Measurements from ENCODE around the gene SHC3. TPM values are rescaled to one million over a fixed set of nuclear protein-coding genes. Genes with fewer than 3 reads are reported as not detected.
A peak's percentile ranks its signal among the peaks of the same experiment; 100 is the strongest.

SHC3 gene
- total RNA-seq, 1 donor: 0.36 TPM

DNA sequence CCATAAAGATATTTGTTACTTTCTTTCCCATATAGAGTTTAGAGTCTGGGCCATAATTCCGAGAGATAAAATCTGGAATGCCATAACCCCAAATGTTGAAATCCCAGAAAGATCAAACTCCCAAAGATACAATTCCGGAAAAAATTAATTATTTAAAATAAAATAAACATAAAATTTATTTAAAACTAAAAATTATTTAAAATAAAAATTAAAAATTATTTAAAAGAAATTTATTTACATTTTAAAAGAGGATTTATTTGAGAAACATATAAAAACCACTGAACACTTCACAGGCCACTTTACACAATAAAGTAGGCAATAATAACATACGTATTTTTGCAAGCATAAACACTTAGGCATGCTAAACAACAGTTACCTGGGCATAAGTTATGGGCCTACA is 57.9 kb downstream of the SHC3 start:
- H2AFZ ChIP-seq (ENCODE audit: low read length): no peak overlapping the region
- H3K4me2 ChIP-seq (ENCODE audit: insufficient read depth, low read length): no peak overlapping the region
- H3K9me3 ChIP-seq (ENCODE audit: low read depth, low read length): no peaks in the 10 kb centered on the region
- H3K27ac ChIP-seq (ENCODE audit: low read depth, low read length): no peak overlapping the region
- H3K4me3 ChIP-seq (ENCODE audit: insufficient read depth, low read length): no peak overlapping the region
- no peak for DNase-seq (ENCODE audit: insufficient read length, low spot score, missing footprints)
- no peaks in the 10 kb centered on the region for H4K20me1 ChIP-seq (ENCODE audit: insufficient read depth, low read length)
- TF ChIP-seq, protein P1, sequence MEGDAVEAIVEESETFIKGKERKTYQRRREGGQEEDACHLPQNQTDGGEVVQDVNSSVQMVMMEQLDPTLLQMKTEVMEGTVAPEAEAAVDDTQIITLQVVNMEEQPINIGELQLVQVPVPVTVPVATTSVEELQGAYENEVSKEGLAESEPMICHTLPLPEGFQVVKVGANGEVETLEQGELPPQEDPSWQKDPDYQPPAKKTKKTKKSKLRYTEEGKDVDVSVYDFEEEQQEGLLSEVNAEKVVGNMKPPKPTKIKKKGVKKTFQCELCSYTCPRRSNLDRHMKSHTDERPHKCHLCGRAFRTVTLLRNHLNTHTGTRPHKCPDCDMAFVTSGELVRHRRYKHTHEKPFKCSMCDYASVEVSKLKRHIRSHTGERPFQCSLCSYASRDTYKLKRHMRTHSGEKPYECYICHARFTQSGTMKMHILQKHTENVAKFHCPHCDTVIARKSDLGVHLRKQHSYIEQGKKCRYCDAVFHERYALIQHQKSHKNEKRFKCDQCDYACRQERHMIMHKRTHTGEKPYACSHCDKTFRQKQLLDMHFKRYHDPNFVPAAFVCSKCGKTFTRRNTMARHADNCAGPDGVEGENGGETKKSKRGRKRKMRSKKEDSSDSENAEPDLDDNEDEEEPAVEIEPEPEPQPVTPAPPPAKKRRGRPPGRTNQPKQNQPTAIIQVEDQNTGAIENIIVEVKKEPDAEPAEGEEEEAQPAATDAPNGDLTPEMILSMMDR (IDR thresholded peaks at IDR 0.05; ENCODE audit: extremely low read depth, low read depth, low read length): no peak
- no peaks in the 10 kb centered on the region for H3K27me3 ChIP-seq (ENCODE audit: insufficient read depth, low read length)
- H3K36me3 ChIP-seq (ENCODE audit: insufficient read depth, low read length): no peaks in the 10 kb centered on the region
- H3K79me2 ChIP-seq (ENCODE audit: insufficient read depth, low read length): no peaks in the 10 kb centered on the region
- no peaks in the 10 kb centered on the region for H3K4me1 ChIP-seq (ENCODE audit: insufficient read depth, low read length)

DNA sequence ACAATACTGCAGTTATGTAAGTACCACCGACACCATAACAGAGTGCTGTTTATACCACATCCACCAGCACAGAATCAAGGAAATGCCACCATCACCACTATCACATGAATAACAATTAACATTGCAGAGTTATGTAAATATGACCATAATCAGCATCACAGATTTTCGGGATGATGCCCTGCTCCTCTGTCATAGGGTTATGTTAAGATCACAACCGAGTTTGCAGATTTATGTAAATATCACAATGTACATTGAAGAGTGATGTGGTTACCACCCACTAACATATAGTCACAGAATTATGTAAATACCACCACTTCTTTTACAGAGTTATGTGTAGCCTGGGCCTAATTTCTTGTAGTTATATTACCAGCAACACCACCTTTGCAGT is 61.8 kb downstream of the SHC3 start:
- H3K27ac ChIP-seq (ENCODE audit: low read depth, low read length): peak overlapping the region; percentile 29
- H4K20me1 ChIP-seq (ENCODE audit: insufficient read depth, low read length): no peaks in the 10 kb centered on the region
- no peak overlapping the region for H3K4me2 ChIP-seq (ENCODE audit: insufficient read depth, low read length)
- H3K4me1 ChIP-seq (ENCODE audit: insufficient read depth, low read length): no peaks in the 10 kb centered on the region
- DNase-seq (ENCODE audit: insufficient read length, low spot score, missing footprints): no peak
- no peak overlapping the region for H3K4me3 ChIP-seq (ENCODE audit: insufficient read depth, low read length)
- H3K79me2 ChIP-seq (ENCODE audit: insufficient read depth, low read length): no peaks in the 10 kb centered on the region
- TF ChIP-seq, protein P1 (IDR thresholded peaks at IDR 0.05; ENCODE audit: extremely low read depth, low read depth, low read length): no peak
- no peaks in the 10 kb centered on the region for H3K36me3 ChIP-seq (ENCODE audit: insufficient read depth, low read length)
- no peaks in the 10 kb centered on the region for H3K9me3 ChIP-seq (ENCODE audit: low read depth, low read length)
- no peaks in the 10 kb centered on the region for H3K27me3 ChIP-seq (ENCODE audit: insufficient read depth, low read length)
- no peak overlapping the region for H2AFZ ChIP-seq (ENCODE audit: low read length)

DNA sequence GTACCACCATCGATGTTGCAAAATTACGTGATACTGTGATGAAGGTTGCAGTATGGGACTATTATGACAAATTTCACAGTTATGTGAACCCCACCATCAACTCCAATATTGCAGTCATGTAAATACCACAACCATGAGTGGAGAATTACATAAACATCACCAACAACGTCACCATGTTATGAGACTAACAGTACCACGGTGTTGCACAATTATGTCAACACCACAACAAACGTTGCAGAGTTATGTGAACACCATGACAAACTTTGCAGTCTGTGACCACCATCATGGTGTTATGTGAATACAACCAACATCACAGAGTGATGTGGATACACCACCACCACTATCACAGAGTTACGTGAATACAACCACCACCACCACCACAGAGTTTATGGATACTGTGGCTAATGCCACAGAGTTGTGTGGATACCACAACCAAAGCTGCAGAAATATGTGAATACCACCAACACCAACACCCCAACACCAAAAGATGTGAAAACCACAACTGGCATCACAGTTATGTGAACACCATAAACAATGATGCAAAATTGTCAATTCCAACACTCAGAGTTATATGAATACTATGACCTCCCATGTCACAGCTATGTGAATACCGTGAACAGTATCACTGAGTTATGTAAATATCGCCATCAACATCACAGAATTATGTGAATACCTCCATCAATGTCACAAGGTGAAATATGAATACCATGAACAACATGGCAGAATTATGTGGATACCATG is 62.4 kb downstream of the SHC3 start:
- no peak overlapping the region for H3K4me2 ChIP-seq (ENCODE audit: insufficient read depth, low read length)
- no peaks in the 10 kb centered on the region for H3K27me3 ChIP-seq (ENCODE audit: insufficient read depth, low read length)
- no peaks in the 10 kb centered on the region for H3K36me3 ChIP-seq (ENCODE audit: insufficient read depth, low read length)
- H3K79me2 ChIP-seq (ENCODE audit: insufficient read depth, low read length): no peaks in the 10 kb centered on the region
- H3K9me3 ChIP-seq (ENCODE audit: low read depth, low read length): no peaks in the 10 kb centered on the region
- H3K27ac ChIP-seq (ENCODE audit: low read depth, low read length): peak overlapping the region; percentile 29
- no peaks in the 10 kb centered on the region for H4K20me1 ChIP-seq (ENCODE audit: insufficient read depth, low read length)
- H3K4me3 ChIP-seq (ENCODE audit: insufficient read depth, low read length): no peak overlapping the region
- H2AFZ ChIP-seq (ENCODE audit: low read length): peak overlapping the region; percentile 23
- DNase-seq (ENCODE audit: insufficient read length, low spot score, missing footprints): no peak
- TF ChIP-seq, protein P1 (IDR thresholded peaks at IDR 0.05; ENCODE audit: extremely low read depth, low read depth, low read length): no peak
- H3K4me1 ChIP-seq (ENCODE audit: insufficient read depth, low read length): no peaks in the 10 kb centered on the region

DNA sequence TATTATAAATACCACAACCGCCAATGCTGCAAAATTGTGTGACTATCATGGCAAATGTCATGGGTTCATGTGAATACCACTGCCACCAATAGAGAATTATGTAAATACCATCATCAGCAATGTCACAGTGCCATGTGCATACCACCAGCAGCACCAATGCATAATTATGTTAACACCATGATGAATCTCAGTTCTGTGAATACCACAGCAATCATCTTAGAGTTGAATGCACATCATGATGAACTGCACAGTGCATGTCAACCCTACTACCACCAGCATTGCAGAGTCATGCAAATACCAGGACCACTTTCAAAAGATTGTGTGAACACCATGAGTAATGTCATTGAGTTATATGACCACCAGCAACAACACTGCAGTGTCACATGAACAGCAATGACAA is 63.2 kb downstream of the SHC3 start:
- Histone ChIP-seq H3K79me2 (ENCODE audit: insufficient read depth, low read length) (no peaks in the 10 kb centered on the region), H3K27ac (ENCODE audit: low read depth, low read length) (peak overlapping the region; percentile 16)
- TF ChIP-seq, protein P1 (IDR thresholded peaks at IDR 0.05; ENCODE audit: extremely low read depth, low read depth, low read length): no peak

More for the DNA sequence above, 63.2 kb downstream of the SHC3 start:
- no peaks in the 10 kb centered on the region for H3K4me1 ChIP-seq (ENCODE audit: insufficient read depth, low read length)
- no peaks in the 10 kb centered on the region for H3K36me3 ChIP-seq (ENCODE audit: insufficient read depth, low read length)
- H3K9me3 ChIP-seq (ENCODE audit: low read depth, low read length): no peaks in the 10 kb centered on the region
- H3K27me3 ChIP-seq (ENCODE audit: insufficient read depth, low read length): no peaks in the 10 kb centered on the region
- H4K20me1 ChIP-seq (ENCODE audit: insufficient read depth, low read length): no peaks in the 10 kb centered on the region
- no peak overlapping the region for H2AFZ ChIP-seq (ENCODE audit: low read length)
- no peak overlapping the region for H3K4me2 ChIP-seq (ENCODE audit: insufficient read depth, low read length)
- H3K4me3 ChIP-seq (ENCODE audit: insufficient read depth, low read length): no peak overlapping the region
- no peak for DNase-seq (ENCODE audit: insufficient read length, low spot score, missing footprints)

All from osteoblast (primary cell).